ENCODE results near the gene GPD2.

The GPD2 gene

GRCh38 chr2:156423674-156424282, 12.4 kb upstream of the GPD2 start:
- H3K27ac ChIP-seq = no peak overlapping the region

GRCh38 chr2:156427074-156427473, 9.1 kb upstream of the GPD2 start:
- no peak for TF ChIP-seq CTCF (IDR thresholded peaks at IDR 0.05)
- H3K27ac ChIP-seq = no peak overlapping the region
- DNase-seq (ENCODE audit: low spot score) = no peak
- H3K4me3 ChIP-seq = no peak overlapping the region

More at GRCh38 chr2:156423674-156424282, 12.4 kb upstream of the GPD2 start:
- H3K4me3 ChIP-seq = no peak overlapping the region
- TF ChIP-seq CTCF (IDR thresholded peaks at IDR 0.05) = no peak
- no peak for DNase-seq (ENCODE audit: low spot score)

- H3K4me3 ChIP-seq = no peak overlapping the region
- no peak overlapping the region for H3K27ac ChIP-seq
- no peak for DNase-seq (ENCODE audit: low spot score)
- no peak for TF ChIP-seq CTCF (IDR thresholded peaks at IDR 0.05)
Observed at GRCh38 chr2:156429211-156429610, 7.0 kb upstream of the GPD2 start.

GRCh38 chr2:156430236-156430979, 5.8 kb upstream of the GPD2 start:
- no peak for DNase-seq (ENCODE audit: low spot score)

GRCh38 chr2:156430980-156431358, 5.2 kb upstream of the GPD2 start:
- DNase-seq (ENCODE audit: low spot score) = no peak
- no peak for TF ChIP-seq CTCF (IDR thresholded peaks at IDR 0.05)
- Histone ChIP-seq H3K4me3 (no peak overlapping the region), H3K27ac (peak overlapping the region; percentile 10 to 12)

More at GRCh38 chr2:156430236-156430979, 5.8 kb upstream of the GPD2 start:
- Histone ChIP-seq H3K27ac (peak overlapping the region; percentile 10 to 12), H3K4me3 (no peak overlapping the region)
- no peak for TF ChIP-seq CTCF (IDR thresholded peaks at IDR 0.05)

- DNase-seq (ENCODE audit: low spot score) = no peak
- no peak for TF ChIP-seq CTCF (IDR thresholded peaks at IDR 0.05)
- H3K4me3 ChIP-seq = peak overlapping the region; percentile 97
- H3K27ac ChIP-seq = peak overlapping the region; percentile 89 to 100
Observed at GRCh38 chr2:156434461-156435291, 1.5 kb upstream of the GPD2 start.
